ENCODE results near the gene NEXN. TPM values are rescaled to one million over a fixed set of nuclear protein-coding genes. Genes with fewer than 3 reads are reported as not detected.

NEXN gene
- total and polyA plus RNA-seq, 2 of the 8 experiments (the other 6 are each of a cell fraction or from before 2014, with no cell fraction given), result 0.20 to 2.9 TPM

DNA sequence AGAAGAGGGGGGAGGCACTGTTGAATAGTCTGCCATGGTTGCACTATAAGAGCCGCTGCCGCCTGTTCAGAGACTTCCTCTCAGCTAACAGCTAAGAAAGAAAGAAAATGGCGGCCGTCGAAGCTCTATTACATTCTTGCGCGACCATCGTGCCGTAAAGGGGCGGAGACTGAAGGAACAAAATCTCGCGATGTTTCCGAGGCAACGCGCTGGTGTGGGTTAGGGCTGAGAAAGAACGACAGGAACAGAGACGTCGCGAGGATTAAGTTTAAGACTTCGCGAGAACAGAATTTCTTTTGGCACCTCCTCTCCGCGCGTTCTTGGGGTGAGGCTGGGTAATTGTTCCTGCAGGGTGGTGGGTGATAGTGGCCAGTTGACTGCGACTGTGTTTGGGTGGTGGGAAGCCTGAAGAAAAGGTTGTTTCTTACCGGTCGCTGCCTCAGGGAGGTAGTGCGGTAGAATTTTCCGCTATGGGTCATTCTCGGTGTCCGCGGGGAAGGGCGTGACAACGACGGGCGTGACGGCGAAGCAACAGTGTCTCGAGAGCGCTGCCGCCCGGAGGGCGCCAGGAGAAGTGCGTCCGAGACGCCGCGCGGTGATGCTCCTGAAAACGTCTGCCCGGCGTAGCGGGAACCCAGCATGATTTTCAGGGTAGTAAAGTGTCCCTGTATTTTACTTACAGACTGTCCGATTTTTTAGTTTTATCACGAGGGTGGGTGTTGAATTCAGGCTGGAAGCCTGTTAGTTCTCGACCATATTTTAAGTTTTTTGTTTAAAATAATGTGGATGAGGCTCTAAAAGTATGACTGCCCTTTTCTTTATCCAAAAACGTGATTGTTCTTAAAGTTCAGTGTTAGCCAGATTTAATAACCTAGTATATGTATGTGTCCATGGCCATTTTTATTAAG, 90.8 kb downstream of the NEXN start, which contains the start of gene FUBP1 (continued):
- TF ChIP-seq JUND (IDR thresholded peaks at IDR 0.05; ENCODE audit: low read length) (0 out of 2 replicates have a peak, but pooled peaks have one; percentile 15), GTF2F1 (IDR thresholded peaks at IDR 0.05; ENCODE audit: borderline replicate concordance, low read depth, low read length) (peak; percentile 14; the same call in 1 of the 2 replicates), RAD21 (IDR thresholded peaks at IDR 0.05 in 1 of 2, conservative IDR thresholded peaks at IDR 0.05 in 1 of 2; ENCODE audit: low read depth in 2 of 2, low read length in 2 of 2) (peak; percentile 23 to 36), RBBP5 (IDR thresholded peaks at IDR 0.05; ENCODE audit: borderline replicate concordance, low read depth, low read length) (peak; percentile 78; the same call in 1 of the 2 replicates), TAF1 (IDR thresholded peaks at IDR 0.05; ENCODE audit: low read depth, low read length) (peak; percentile 95), ZNF274 (IDR thresholded peaks at IDR 0.05; ENCODE audit: borderline replicate concordance, extremely low read depth, low read length) (no peak), SIN3A (conservative IDR thresholded peaks at IDR 0.05 in 1 of 2, IDR thresholded peaks at IDR 0.05 in 1 of 2; ENCODE audit: low read depth in 1 of 2, low read length in 2 of 2) (peak; percentile 17 to 50; a peak in 1 of 4 replicates), RNF2 (IDR thresholded peaks at IDR 0.05; ENCODE audit: borderline replicate concordance, low read depth, low read length, missing control alignments, poor library complexity, severe bottlenecking) (no peak), EZH2 (IDR thresholded peaks at IDR 0.05; ENCODE audit: low read depth, low read length, severe bottlenecking) (no peak), CEBPB (IDR thresholded peaks at IDR 0.05; ENCODE audit: low read depth, low read length) (no peak), SP2 (IDR thresholded peaks at IDR 0.05; ENCODE audit: low read length) (no peak), SP4 (IDR thresholded peaks at IDR 0.05; ENCODE audit: low read length) (peak; percentile 36; the same call in 1 of the 2 replicates), TBP (IDR thresholded peaks at IDR 0.05; ENCODE audit: low read depth, low read length) (peak; percentile 93), TEAD4 (IDR thresholded peaks at IDR 0.05; ENCODE audit: low read depth, low read length) (peak; percentile 26; the same call in 1 of the 2 replicates), EGR1 (IDR thresholded peaks at IDR 0.05; ENCODE audit: borderline replicate concordance, low read depth, low read length) (no peak)
- TF ChIP-seq, protein P1, sequence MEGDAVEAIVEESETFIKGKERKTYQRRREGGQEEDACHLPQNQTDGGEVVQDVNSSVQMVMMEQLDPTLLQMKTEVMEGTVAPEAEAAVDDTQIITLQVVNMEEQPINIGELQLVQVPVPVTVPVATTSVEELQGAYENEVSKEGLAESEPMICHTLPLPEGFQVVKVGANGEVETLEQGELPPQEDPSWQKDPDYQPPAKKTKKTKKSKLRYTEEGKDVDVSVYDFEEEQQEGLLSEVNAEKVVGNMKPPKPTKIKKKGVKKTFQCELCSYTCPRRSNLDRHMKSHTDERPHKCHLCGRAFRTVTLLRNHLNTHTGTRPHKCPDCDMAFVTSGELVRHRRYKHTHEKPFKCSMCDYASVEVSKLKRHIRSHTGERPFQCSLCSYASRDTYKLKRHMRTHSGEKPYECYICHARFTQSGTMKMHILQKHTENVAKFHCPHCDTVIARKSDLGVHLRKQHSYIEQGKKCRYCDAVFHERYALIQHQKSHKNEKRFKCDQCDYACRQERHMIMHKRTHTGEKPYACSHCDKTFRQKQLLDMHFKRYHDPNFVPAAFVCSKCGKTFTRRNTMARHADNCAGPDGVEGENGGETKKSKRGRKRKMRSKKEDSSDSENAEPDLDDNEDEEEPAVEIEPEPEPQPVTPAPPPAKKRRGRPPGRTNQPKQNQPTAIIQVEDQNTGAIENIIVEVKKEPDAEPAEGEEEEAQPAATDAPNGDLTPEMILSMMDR (IDR thresholded peaks at IDR 0.05; ENCODE audit: control extremely low read depth in 1 of 3, insufficient read depth in 1 of 3, low read depth in 1 of 3, low read length in 3 of 3), result peak; percentile 50 to 71 (median 67)
- TF ChIP-seq, protein P2, sequence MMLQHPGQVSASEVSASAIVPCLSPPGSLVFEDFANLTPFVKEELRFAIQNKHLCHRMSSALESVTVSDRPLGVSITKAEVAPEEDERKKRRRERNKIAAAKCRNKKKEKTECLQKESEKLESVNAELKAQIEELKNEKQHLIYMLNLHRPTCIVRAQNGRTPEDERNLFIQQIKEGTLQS (IDR thresholded peaks at IDR 0.05; ENCODE audit: insufficient read depth, low read depth, low read length), result no peak
- TF ChIP-seq, protein P3, sequence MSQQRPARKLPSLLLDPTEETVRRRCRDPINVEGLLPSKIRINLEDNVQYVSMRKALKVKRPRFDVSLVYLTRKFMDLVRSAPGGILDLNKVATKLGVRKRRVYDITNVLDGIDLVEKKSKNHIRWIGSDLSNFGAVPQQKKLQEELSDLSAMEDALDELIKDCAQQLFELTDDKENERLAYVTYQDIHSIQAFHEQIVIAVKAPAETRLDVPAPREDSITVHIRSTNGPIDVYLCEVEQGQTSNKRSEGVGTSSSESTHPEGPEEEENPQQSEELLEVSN (IDR thresholded peaks at IDR 0.05), result no peak; the same call in 1 of the 2 replicates
